HepG2 (cell line): ENCODE data around the gene QKI. TPM values are rescaled to one million over a fixed set of nuclear protein-coding genes. Genes with fewer than 3 reads are reported as not detected.

Source experiments
- ARID5B ChIP-seq: IDR thresholded peaks from 2 replicates; pipeline ENCODE4 v1.4.0; 2020; ENCODE audit warnings: mild to moderate bottlenecking, missing genetic modification reagents
- HNRNPLL ChIP-seq: fragments of 200-400 bp; formaldehyde crosslinking; IDR thresholded peaks from 2 replicates; pipeline ENCODE4 v1.6.1; 2017; ENCODE audit warnings: mild to moderate bottlenecking, low read depth, low read length; ENCODE audit not compliant: poor library complexity, severe bottlenecking
- KLF15 ChIP-seq: sonication (generic); formaldehyde crosslinking; IDR thresholded peaks from 2 replicates; pipeline ENCODE4 v1.8.1; 2023; ENCODE audit warnings: borderline replicate concordance, mild to moderate bottlenecking, inconsistent platforms, missing genetic modification reagents, mixed read lengths
- MLX ChIP-seq: IDR thresholded peaks from 2 replicates; pipeline ENCODE4 v1.6.1; 2016
- TEAD2 ChIP-seq: sonication (generic); formaldehyde crosslinking; IDR thresholded peaks from 2 replicates; pipeline ENCODE4 v1.9.0; 2021; ENCODE audit warnings: missing genetic modification reagents
- TERF1 ChIP-seq: sonication (generic); formaldehyde crosslinking; IDR thresholded peaks from 2 replicates; pipeline ENCODE4 v1.8.0; 2022; ENCODE audit warnings: mild to moderate bottlenecking, missing genetic modification reagents, moderate library complexity
- TRIM24 ChIP-seq: sonication (generic); formaldehyde crosslinking; IDR thresholded peaks from 2 replicates; pipeline ENCODE4 v1.8.0; 2022; ENCODE audit warnings: mild to moderate bottlenecking, missing genetic modification reagents
- XRCC5 ChIP-seq: fragments of 200-400 bp; formaldehyde crosslinking; optimal IDR thresholded peaks from 2 replicates; pipeline ENCODE3; 2017; ENCODE audit warnings: mild to moderate bottlenecking, low read length
- ZBTB33 ChIP-seq: sonication (generic); formaldehyde crosslinking; IDR thresholded peaks from 2 replicates; pipeline ENCODE4 v1.4.0; 2020; ENCODE audit warnings: missing genetic modification reagents
- ZBTB39 ChIP-seq: sonication (generic); formaldehyde crosslinking; IDR thresholded peaks from 2 replicates; pipeline ENCODE4 v1.5.0; 2020; ENCODE audit warnings: missing genetic modification reagents
- ZNF143 ChIP-seq: sonication (generic); formaldehyde crosslinking; IDR thresholded peaks from 2 replicates; pipeline ENCODE4 v1.4.0; 2020; ENCODE audit warnings: missing genetic modification reagents
- ZNF260 ChIP-seq: sonication (generic); formaldehyde crosslinking; IDR thresholded peaks from 2 replicates; pipeline ENCODE4 v1.4.0; 2020; ENCODE audit warnings: missing genetic modification reagents, low read depth, mild to moderate bottlenecking, borderline replicate concordance
- ZNF670 ChIP-seq: sonication (generic); formaldehyde crosslinking; IDR thresholded peaks from 2 replicates; pipeline ENCODE4 v1.8.0; 2022; ENCODE audit warnings: mild to moderate bottlenecking, missing genetic modification reagents, borderline replicate concordance
- ZNF75D ChIP-seq: sonication (generic); formaldehyde crosslinking; IDR thresholded peaks from 2 replicates; pipeline ENCODE4 v1.8.1; 2023; ENCODE audit warnings: missing genetic modification reagents, mild to moderate bottlenecking, borderline replicate concordance
- ZNF777 ChIP-seq: sonication (generic); formaldehyde crosslinking; IDR thresholded peaks from 2 replicates; pipeline ENCODE4 v1.4.0; 2020; ENCODE audit warnings: missing genetic modification reagents
- ZNF790 ChIP-seq: sonication (generic); formaldehyde crosslinking; IDR thresholded peaks from 2 replicates; pipeline ENCODE4 v1.8.0; 2022; ENCODE audit warnings: missing genetic modification reagents, mild to moderate bottlenecking, borderline replicate concordance
- ZSCAN31 ChIP-seq: sonication (generic); formaldehyde crosslinking; IDR thresholded peaks from 2 replicates; pipeline ENCODE4 v1.5.0; 2020; ENCODE audit warnings: low read depth, mild to moderate bottlenecking, missing genetic modification reagents
- polyA plus RNA-seq, 8 experiments: library from polyadenylated mRNA; depleted of rRNA in 3 of 8; stranded (reverse) in 7 of 8; unstranded in 1 of 8; fragments of >200 nt; fragmentation: Illumina TruSeq in 4 of 8; extraction: Trizol in 4 of 8; gene quantifications; 2 replicates each; pipeline versions ENCODE4 v1.2.1 to v1.2.3, GENCODE V29; 2011 to 2016; ENCODE audit warnings: low read depth in 4 of 8, missing spikeins in 1 of 8, mixed read lengths in 1 of 8; ENCODE audit not compliant: insufficient read depth in 1 of 8
- total RNA-seq, 5 experiments: library from RNA; depleted of rRNA; stranded (reverse); fragments of >200 nt; fragmentation: Illumina TruSeq; extraction: Trizol; gene quantifications; 2 replicates each; pipeline ENCODE4 v1.2.3, GENCODE V29; 2016; ENCODE audit warnings: low read depth in 1 of 5

The QKI gene
- total and polyA plus RNA-seq, 2 of the 13 experiments (the other 11 are each of a cell fraction or from before 2014, with no cell fraction given), result 136 to 137 TPM

GRCh38 chr6:163415620-163416556 lies 1.4 kb downstream of the QKI start (continued):
- TF ChIP-seq ZNF260 (CRISPR knock-in tag) (no peak), ZSCAN31 (CRISPR knock-in tag) (no peak), ZBTB39 (CRISPR knock-in tag) (no peak), KLF15 (CRISPR knock-in tag) (no peak), HNRNPLL (peak; percentile 27), ZNF790 (no peak), ZNF143 (CRISPR knock-in tag) (no peak), TEAD2 (CRISPR knock-in tag) (no peak), XRCC5 (no peak), TERF1 (CRISPR knock-in tag) (no peak), ARID5B (no peak), ZNF670 (CRISPR knock-in tag) (no peak), MLX (CRISPR knock-in tag) (no peak), ZNF777 (CRISPR knock-in tag) (peak; percentile 25; the same call in 1 of the 2 replicates), TRIM24 (no peak), ZNF75D (CRISPR knock-in tag) (no peak), ZBTB33 (CRISPR knock-in tag) (no peak)
